Prostate gland (tissue), 2 donors: ENCODE results near the gene HIGD2A.

Experiments
- POLR2A ChIP-seq: fragments of 450-650 bp; IDR thresholded peaks from one replicate; pipeline ENCODE4 v1.6.1; 2016; ENCODE audit warnings: antibody characterized with exemption, mild to moderate bottlenecking
- POLR2AphosphoS5 ChIP-seq: sonication (generic); formaldehyde crosslinking; IDR thresholded peaks from one replicate; pipeline ENCODE4 v1.6.1; 2017; ENCODE audit warnings: antibody characterized with exemption
- TF ChIP-seq, protein P1 (sequence below), 4 experiments: fragments of 200-600 bp in 2 of 4; fragments of 450-650 bp in 2 of 4; sonication (generic) in 2 of 4; IDR thresholded peaks; 1 replicate in 3 of 4; 2 replicates in 1 of 4; pipeline ENCODE4 v1.5.1; 2016 to 2019; ENCODE audit warnings: antibody characterized with exemption in 4 of 4, mild to moderate bottlenecking in 2 of 4, moderate library complexity in 2 of 4

DNA sequence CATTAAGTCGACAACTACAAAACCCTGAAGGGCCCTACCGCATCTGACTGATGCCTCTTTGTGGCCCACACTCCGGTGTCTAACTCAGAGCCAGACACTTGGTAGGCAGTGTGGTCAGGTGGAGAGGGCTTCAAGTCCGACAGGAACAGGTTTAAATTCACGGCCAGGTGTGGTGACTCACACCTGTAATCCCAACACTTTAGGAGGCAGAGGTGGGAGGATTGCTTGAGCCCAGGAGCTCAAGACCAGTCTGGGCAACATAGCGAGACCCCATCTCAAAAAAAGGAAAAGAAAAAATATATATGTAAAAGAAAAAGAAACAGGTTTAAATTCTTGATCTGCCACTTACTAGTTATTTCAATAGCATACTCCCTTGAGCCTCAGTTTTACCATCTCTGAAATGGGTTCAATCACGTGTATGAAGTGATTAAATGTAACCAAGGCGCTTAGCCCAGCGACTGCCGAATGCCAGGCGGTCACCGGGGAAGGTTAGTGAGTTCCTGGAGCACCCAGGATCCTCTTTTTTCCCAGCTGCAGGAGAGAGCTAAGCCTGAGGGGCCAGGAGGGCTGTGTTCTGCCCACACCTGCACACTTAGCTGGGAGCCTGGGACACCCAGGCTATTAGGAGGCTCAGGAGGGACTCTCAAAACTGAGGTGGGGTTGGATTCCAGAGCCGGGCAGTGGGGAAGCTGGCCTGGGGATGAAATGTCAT lies 26.8 kb downstream of the HIGD2A start:
- TF ChIP-seq POLR2A (no peak), POLR2AphosphoS5 (no peak)
- TF ChIP-seq, protein P1, sequence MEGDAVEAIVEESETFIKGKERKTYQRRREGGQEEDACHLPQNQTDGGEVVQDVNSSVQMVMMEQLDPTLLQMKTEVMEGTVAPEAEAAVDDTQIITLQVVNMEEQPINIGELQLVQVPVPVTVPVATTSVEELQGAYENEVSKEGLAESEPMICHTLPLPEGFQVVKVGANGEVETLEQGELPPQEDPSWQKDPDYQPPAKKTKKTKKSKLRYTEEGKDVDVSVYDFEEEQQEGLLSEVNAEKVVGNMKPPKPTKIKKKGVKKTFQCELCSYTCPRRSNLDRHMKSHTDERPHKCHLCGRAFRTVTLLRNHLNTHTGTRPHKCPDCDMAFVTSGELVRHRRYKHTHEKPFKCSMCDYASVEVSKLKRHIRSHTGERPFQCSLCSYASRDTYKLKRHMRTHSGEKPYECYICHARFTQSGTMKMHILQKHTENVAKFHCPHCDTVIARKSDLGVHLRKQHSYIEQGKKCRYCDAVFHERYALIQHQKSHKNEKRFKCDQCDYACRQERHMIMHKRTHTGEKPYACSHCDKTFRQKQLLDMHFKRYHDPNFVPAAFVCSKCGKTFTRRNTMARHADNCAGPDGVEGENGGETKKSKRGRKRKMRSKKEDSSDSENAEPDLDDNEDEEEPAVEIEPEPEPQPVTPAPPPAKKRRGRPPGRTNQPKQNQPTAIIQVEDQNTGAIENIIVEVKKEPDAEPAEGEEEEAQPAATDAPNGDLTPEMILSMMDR (IDR thresholded peaks at IDR 0.05): no peak
